HG03469 (cell line): ENCODE data around the gene DPF1.
"Not testable (repeated sequence)": the region's sequence is repeated elsewhere in the genome, so short reads cannot be mapped to it uniquely, and the experiment has no call there.

Experiments
- ATAC-seq: cut with Tn5 transposase; IDR thresholded peaks from one replicate; pipeline ENCODE4 v1.9.1; 2021; ENCODE audit warnings: mild to moderate bottlenecking, moderate library complexity, moderate number of reproducible peaks; ENCODE audit not compliant: unreplicated experiment

The DPF1 gene

DNA sequence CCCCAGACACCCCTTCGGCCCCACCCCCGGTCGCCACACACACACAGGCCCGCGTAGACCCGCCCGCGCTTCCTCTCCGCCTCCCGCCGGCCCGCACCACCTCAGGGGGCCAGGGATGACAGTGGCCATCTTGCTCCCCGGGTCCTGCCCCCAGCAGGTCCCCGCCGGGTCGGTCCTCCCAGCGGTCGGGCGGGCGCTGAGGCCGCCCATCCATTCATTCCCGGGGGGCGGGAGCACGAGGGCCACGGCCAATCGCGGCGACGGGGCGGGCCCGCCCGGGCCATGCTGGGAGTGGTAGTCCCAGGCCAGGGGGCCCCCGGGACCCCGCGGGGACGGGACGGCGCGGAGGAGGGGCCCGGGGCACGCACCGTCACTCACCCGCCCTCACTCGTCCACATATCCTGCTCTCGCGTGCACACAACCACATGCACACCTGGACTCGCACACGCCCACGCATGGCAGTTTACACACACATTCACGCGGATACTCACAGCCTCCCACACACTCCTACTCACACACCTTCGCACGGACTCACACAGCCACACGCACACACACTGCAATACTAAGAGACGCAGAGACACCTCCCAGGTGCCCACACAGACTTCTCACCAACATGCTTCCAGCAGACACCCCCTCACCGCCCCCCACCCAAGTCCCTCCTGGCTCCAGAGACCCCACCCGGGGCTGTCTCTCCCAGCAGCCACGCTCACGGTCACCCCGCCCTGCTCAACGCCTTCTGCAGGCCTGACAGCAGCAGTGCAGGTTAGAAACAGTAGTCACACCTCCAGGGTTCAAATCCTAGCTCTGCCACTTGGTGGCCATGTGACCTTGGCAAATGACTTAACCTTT is at the start of gene DPF1:
Gene DPF1 (minus strand): TSS at position 209 of the 849 bp plus-strand sequence. CDS start 80 bp downstream, at position 129.
- ATAC-seq = no peak

DNA sequence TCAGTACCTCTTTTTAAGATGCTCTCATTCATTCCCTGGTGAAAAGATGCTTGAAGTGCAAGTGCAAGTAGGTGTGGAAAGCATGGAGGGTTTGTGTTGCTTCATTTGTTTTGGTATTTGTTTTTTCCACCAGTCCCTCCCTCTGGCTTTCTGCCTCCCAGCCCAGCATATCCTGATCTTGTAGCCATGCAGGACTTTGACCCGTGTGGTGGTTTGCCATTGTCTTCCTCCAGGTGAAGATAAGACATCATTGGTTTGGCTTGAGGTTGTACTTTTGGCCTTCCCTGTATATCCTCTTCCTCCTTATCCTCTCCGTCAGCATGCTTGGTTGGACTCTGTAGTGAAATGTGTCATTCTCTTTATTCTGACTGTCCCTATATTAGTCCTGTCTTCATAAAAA is 49.5 kb upstream of the DPF1 start:
- ATAC-seq = no peak

DNA sequence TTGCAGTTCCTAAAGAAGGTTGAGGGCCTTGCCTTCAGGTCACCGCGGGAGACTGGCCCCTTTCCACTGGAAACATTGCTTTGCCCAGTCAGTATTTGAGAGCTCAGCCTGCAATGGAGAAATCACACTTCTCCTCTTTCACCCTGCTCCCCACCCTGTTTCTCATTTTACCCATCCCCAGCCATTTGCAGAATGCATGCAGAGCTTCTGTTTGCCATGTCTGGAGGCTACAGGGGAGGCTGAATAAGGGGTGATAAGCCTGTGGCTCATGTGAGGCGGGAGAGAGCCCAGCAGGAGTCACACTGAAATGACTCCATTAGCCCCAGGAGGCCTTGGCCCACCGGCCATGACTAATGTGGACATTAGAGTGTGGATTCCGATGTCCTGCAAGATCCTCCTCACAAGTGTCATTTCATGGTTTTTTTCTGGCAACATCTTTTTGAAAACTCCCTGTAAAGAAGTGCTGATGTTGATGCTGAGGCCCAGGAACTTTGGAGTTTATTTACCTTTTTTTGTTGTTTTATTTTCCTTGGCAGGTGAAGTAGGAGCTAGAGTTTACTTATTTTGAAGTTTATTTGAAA is 46.7 kb upstream of the DPF1 start:
- no peak for ATAC-seq

DNA sequence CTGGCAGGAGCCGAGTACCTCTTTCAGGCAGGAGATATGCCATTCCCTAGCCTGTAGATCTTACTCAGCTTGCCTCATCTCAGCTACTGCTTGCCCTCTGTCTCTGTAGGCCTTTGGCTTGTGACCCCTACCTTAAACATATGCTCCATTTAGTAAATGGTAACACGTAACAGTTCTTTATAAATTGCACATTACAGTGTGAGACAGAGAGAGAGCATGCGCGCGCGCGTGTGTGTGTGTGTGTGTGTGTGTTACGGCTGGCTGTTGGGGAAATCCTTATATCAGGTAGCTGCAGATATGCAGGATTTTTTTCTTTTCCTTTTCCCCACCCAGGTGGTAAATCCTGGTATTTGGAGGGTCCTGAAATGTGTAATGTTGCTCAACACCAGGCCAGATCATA is 44.5 kb upstream of the DPF1 start:
- no peak for ATAC-seq

DNA sequence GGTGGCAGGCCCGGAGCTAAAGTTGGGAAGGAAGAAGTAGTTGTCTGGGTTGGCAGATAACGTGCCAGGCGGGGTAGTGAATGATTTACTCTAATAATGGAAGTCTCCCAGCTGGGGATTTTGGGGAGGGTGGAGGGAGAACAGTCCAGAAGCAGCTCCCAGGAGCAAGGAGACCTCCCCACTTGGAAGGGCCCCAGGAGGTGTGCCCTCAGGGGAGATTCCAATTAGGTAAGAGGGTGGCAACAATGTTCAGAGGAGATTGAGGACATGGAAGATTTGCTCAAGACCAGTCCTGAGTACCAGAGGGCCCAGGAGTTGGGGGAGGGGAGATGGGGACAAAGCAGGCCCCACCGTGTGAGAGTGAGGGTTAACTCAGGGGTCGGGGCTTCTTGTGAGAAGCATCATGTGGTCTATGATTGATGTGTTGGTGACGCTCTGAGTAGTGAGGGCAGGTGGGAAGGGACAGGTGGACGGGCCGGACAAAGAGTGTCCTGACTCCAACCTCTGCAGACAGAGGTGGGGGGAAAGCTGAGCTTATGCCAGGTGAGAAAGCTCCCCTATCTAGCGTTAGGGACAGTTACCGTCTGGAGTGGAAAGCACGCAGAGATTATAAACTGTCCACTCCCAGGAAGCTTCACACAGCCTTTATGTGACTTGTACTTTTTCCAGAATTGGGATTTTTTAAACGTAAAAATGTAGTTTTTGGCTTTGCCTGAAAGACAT is 43.9 kb upstream of the DPF1 start:
- ATAC-seq = no peak

DNA sequence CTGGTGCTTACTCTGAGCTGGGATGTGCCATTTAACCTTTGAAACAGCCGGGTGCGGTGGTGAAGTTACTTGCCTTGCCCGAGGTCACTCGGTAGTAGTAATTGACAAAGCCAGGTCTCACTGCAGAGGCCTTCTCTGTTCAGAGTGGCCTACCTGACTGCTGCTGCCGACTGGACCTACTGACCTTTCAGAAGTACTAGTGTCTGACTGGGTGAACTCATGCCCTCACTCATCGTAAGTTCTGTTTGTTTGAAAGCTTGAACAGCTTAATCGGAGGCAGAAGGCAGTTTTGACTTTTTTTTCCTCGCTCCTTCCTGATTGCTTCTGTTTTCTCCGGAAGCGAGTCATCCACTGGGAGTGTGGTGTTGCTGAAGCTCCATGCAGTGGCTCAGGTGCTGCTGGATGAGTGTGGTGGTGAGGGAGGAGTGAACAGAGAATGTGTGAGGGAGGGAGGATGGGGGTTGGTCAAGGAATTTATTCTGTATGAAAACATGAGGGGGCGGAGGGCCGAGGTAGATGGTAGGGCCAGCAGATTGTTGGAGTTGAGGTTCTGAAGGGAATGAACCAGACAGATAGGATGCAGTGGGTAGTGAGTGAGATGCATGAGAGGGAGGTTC is 43.1 kb upstream of the DPF1 start:
- ATAC-seq = no peak

DNA sequence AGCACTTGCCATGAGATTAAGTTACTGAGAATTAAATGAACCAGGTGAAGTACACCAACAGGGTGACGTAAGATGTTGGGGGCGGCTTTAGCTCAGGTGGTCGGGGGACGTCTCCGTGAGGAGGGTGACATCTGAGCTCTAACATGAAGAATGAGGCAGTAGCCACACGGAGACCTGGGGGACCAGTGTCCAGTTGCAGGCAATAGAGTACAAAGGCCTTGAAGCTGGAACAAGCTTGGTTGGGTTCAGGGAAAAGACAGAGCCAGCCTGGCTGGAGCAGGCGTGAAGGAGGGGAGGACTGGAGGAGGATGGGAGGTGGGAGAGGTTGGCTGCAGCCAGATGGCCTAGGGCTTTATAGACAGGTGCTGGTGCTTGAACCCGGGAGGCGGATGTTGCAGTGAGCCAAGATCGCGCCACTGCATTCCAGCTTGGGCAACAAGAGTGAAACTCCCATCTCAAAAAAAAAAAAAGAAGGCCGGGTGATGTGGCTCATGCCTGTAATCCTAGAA is 42.0 kb upstream of the DPF1 start:
- no peak for ATAC-seq

DNA sequence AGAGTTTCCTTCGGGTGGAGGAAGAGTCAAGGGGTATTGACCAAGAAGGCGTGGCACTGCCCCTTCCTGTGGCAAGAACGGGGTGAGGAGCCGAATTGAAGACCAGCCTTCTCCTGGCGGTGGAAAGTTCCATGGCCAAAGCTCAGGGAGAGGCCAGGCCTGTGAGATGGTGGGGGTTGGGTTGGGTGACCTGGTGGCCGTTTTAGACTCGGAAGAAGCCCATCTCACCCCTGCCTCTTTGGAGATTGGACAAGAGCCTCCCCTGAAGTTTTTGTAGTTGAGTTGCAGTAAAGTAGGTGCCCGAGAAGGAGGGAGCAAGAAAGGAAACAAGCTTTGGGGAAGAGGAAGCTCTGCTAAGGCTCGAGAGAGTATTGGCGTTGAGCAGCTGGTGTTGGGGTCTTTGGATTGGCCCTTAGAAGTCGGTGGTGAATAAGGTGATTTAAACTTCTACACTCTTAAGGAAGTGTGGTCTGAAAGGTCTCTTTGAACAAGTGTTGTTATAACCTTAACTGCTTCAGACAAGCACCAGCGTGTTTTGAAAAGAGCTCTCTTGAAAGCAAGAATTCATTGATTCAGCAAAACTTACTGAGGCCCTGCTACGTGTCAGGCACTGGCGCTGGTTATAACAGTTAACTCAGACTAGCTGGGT is 41.3 kb upstream of the DPF1 start:
- no peak for ATAC-seq

DNA sequence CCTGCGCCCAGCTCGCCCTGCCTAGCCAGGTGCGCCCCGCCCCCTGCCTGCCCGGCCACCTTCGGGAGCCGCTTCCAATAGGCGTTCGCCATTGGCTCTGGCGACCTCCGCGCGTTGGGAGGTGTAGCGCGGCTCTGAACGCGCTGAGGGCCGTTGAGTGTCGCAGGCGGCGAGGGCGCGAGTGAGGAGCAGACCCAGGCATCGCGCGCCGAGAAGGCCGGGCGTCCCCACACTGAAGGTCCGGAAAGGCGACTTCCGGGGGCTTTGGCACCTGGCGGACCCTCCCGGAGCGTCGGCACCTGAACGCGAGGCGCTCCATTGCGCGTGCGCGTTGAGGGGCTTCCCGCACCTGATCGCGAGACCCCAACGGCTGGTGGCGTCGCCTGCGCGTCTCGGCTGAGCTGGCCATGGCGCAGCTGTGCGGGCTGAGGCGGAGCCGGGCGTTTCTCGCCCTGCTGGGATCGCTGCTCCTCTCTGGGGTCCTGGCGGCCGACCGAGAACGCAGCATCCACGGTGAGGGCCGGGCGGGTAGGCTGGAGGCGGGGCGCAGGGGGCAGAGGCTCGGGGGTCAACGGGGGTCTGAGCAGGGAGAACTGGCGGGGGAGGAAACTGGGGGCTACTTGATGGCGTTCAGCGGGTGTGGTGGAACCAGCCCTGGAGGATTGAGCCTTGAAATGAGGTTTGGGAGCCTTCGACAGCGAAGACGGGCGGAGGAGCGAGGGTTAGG is 40.6 kb upstream of the DPF1 start, which contains the start of gene SPINT2:
Gene SPINT2 (plus strand): TSS at position 88 of the 727 bp plus-strand sequence. CDS start 320 bp downstream, at position 408.
- ATAC-seq = no peak

DNA sequence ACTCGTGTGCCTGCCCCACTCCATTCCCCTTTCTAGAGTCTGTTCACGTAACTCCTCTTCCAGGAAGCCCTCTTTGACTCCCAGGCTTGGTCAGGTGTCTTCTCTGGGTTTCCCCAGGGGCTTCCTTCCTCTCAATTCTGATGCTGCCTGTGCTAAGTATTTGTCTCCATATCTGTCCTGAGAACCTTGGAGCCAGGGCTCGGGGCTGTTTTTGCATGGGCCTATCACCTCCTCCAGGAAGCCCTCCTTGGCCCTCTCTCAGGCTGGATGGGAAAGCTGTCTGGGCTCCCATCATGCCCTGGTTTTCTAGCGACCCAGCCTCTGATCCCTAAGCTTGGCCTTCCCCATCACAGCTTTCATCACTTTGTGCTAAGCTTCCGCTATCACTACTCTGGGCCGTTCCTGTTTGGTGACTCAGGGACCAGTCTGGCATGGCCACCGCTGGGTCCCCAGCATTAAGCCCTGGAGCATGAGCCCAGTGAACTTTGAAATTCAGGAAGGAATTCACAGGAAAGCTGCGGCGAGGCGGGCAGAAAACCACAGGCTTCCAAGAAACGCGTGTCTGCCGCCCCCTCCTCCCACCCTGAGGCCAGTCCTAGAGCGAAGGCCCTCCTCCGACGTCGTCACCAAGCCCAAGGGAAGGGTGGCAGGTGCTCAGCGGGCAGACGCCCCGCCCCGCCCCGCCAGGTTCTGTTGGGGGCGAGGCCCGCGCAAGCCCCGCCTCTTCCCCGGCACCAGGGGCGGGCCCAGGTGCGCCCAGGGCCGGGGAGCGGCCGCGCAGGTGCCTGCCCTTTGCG is 39.9 kb upstream of the DPF1 start:
- ATAC-seq = no peak

DNA sequence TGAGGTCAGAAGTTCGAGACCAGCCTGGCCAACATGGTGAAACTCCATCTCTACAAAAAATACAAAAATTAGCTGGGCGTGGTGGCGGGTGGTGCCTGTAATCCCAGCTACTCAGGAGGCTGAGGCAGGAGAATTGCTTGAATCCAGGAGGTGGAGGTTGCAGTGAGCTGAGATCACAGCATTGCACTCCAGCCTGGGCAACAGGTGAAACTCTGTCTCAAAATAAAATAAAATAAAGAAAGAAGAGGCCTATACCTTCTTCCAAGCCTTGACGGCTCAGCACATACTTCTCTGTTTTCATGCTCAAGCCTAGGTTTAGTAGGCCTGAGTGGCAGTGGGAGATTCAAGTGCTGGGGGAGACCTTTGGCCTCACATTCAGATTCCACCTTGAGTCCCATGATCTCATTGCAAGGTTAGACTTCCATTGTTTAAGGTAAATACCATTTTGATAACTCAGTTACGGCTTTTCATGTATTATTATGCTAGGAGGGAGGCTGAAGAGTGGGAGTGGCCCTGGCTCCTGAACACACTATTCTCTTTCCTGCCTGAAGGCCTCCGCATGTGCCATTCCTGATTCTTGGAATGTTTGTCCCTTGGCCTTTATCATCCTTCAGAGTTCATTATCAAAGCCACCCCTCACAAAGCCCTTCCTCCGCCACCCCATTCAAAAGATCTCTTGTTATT is 38.7 kb upstream of the DPF1 start:
- ATAC-seq = no peak

DNA sequence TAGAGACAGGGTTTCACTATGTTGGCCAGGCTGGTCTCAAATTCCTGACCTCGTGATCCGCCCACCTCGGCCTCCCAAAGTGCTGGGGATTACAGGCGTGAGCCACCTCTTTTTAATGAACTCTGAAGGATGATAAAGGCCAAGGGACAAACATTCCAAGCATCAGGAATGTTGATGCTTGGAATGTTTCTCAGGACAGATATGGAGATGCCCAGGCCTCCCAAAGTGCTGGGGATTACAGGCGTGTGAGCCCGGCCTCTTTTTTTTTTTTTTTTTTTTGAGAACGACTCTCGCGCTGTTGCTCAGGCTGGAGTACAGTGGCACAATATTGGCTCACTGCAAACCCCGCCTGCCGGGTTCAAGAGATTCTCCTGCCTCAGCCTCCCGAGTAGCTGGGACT is 37.9 kb upstream of the DPF1 start:
- not testable (repeated sequence) for ATAC-seq

DNA sequence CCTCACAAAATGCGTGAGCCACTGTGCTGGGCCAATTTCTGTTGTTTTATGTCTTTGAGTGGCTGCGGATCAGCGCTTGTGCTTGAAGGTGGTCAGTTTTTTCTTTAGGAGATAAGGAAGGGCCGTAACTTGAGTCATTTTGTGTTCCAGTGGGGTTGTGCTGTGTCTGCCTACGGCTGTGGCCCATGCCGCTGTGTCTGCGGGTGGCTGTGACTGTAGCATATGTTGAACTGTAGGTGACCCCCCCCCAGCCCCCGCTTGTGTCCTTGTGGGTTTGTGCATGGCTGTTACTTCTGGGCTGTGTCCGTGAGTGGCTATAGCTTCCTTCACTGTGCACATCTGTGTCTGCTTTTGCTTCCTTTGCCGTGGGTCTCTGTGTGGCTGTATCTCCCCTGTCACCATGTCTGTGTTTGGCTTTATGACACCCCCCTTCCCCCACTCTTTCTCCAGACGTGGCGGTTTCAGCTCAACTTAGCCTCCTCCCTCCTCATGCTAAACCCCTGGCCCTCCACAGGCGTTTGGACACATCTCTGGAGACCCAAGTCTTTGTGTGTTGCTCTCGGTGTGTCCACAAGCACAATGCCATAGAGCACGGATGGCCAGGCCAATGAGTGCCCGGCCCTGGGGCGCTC is 31.5 kb upstream of the DPF1 start:
- ATAC-seq = no peak

DNA sequence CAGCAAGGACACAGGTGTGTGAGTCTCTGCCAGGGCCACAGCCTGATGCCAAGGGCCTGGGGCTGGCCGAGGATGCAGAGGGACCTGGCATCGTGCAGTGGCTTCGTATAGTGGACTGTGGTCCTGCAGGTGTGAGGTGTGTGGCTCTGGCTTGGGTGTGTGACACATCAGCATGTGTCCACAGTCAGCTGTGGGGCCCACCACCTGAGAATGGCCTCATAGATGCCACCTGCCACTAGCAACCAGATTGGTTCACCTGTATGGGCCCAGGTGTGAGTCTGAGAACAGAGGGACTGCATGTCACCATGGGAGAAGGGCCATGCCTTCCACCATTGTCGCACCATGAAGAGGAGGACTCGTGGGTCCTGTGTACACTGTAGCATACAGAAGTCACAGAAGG is 29.8 kb upstream of the DPF1 start:
- no peak for ATAC-seq

DNA sequence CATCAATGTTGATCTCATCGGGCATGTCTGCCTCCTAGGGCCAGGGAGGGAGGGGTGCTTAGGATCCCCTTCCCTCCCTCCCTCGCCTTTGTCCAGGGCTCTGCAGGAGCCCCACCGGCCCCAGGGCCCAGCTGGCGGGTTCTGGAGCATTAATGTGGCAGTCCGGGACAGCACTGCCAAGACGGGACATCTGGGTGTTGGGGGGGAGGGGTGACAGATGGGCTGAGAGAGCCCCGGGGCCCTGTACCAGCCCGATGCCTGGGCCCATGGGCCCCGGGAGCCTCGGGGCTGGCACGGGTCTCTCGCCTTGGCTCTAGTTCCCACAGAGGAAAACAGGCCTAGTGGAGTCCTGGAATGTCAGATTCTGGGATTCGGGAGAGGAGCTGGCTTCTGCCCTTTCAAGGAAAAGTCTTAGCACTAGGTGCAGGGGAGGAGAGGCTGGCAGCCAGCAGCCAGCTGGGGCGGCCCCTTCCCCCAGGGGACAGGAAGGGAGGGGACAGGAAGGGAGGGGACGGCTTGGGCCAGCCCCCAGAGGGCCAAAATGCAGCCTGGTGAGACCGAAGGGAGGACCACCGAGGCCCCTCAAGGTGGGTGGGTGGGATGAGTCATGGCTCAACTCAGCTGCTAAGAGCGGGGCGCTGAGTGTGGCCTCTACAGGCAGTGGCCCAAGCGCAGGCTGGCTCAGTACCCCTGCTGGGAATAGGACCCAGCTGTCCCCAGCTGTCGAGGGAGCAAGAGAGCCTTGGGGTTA is 29.1 kb upstream of the DPF1 start:
- no peak for ATAC-seq

DNA sequence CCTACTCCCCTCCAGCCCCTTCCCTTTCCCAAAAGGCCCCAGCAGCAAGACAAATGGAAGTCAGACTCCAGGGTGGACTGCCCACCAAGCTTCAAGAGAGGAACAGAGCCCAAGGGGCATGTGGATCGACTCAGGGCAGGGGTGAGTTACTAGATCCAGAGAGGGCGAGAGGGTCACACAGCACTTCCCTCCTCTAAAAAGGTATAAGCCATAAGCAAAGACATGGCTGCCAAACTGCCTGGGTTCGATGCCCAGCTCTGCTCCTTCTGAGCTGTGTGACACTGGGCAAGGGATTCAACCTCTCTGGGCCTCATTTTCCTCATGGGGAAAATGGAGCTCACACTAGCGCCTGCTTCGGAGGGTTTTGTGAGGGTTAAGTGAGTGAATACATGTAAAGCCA is 28.4 kb upstream of the DPF1 start:
- no peak for ATAC-seq

DNA sequence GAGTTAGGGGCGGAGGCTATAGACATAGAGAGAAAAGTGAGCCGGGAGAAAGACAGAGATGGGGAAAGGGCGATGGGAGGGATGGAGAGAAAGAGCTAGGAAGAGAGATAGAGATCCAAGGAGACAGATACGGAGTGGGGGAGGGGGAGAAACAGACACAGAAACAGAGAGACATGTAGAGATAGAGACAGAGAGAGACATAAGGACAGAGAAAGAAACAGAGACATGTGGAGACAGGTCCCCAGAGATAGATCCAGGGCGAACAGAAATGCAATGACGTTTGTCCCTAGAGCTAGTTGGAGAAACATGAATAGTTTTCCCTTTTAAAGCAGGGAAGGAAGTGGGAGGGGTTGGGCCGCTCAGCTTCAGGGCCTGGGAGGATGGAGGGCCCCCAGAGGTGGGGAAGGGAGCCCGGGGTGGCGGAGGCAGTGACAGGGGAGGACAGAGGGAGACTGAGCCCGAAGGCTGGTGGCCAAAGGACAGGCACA is 27.6 kb upstream of the DPF1 start:
- ATAC-seq = no peak
